Chondrocyte (in vitro differentiated cells): ENCODE measurements around the gene OSBPL5. TPM values are rescaled to one million over a fixed set of nuclear protein-coding genes. Genes with fewer than 3 reads are reported as not detected.

Experiments used
- DNase-seq: peaks from one replicate; pipeline ENCODE4 v3.0.0; 2021; ENCODE audit warnings: mixed read lengths, low spot score
- H3K27ac Mint-ChIP-seq: one replicate; pipeline ENCODE4 v1.8.0; 2021; ENCODE audit warnings: mild to moderate bottlenecking, moderate library complexity, mixed read lengths; ENCODE audit not compliant: unreplicated experiment
- H3K27me3 Mint-ChIP-seq: 2 replicates; pipeline ENCODE4 v1.8.0; 2021; ENCODE audit warnings: low read depth, mixed read lengths
- H3K36me3 Mint-ChIP-seq: 2 replicates; pipeline ENCODE4 v1.8.0; 2021; ENCODE audit warnings: low read depth, mixed read lengths
- H3K4me1 Mint-ChIP-seq: 2 replicates; pipeline ENCODE4 v1.8.0; 2021; ENCODE audit warnings: low read depth, mild to moderate bottlenecking, mixed read lengths
- H3K4me3 Mint-ChIP-seq: one replicate; pipeline ENCODE4 v1.8.0; 2021; ENCODE audit warnings: mild to moderate bottlenecking, moderate library complexity, mixed read lengths; ENCODE audit not compliant: unreplicated experiment
- H3K9me3 Mint-ChIP-seq: 2 replicates; pipeline ENCODE4 v1.8.0; 2021; ENCODE audit warnings: low read depth, mixed read lengths
- total RNA-seq: library from RNA; stranded (reverse); gene quantifications from 3 replicates; pipeline ENCODE4 v1.2.1, GENCODE V29; 2021
- TF ChIP-seq, protein P1 (sequence below): fragments of 200-600 bp; sonication (generic); IDR thresholded peaks from 2 replicates; pipeline ENCODE4 v1.5.0; 2021; ENCODE audit warnings: antibody characterized with exemption, mild to moderate bottlenecking, moderate library complexity

Gene OSBPL5
- total RNA-seq, 1 donor from 2014 or later: 43.9 TPM

GRCh38 chr11:3193373-3194015 lies 28.4 kb upstream of the OSBPL5 start:
- DNase-seq: no peak
- peaks cover 2% of the 10 kb centered on the region for H3K27me3 Mint-ChIP-seq
- H3K27ac Mint-ChIP-seq: no peak overlapping the region
- no peaks in the 10 kb centered on the region for H3K4me1 Mint-ChIP-seq
- no peaks in the 10 kb centered on the region for H3K9me3 Mint-ChIP-seq
- TF ChIP-seq, protein P1, sequence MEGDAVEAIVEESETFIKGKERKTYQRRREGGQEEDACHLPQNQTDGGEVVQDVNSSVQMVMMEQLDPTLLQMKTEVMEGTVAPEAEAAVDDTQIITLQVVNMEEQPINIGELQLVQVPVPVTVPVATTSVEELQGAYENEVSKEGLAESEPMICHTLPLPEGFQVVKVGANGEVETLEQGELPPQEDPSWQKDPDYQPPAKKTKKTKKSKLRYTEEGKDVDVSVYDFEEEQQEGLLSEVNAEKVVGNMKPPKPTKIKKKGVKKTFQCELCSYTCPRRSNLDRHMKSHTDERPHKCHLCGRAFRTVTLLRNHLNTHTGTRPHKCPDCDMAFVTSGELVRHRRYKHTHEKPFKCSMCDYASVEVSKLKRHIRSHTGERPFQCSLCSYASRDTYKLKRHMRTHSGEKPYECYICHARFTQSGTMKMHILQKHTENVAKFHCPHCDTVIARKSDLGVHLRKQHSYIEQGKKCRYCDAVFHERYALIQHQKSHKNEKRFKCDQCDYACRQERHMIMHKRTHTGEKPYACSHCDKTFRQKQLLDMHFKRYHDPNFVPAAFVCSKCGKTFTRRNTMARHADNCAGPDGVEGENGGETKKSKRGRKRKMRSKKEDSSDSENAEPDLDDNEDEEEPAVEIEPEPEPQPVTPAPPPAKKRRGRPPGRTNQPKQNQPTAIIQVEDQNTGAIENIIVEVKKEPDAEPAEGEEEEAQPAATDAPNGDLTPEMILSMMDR: no peak
- H3K36me3 Mint-ChIP-seq: no peaks in the 10 kb centered on the region
- H3K4me3 Mint-ChIP-seq: no peak overlapping the region

- no peak for DNase-seq
- H3K4me3 Mint-ChIP-seq: no peak overlapping the region
- H3K36me3 Mint-ChIP-seq: no peaks in the 10 kb centered on the region
- no peaks in the 10 kb centered on the region for H3K4me1 Mint-ChIP-seq
- H3K27ac Mint-ChIP-seq: no peak overlapping the region
- H3K27me3 Mint-ChIP-seq: no peaks in the 10 kb centered on the region
- H3K9me3 Mint-ChIP-seq: no peaks in the 10 kb centered on the region
- TF ChIP-seq, protein P1: no peak
Measured at GRCh38 chr11:3192511-3193372, 27.6 kb upstream of the OSBPL5 start.

- TF ChIP-seq, protein P1: no peak
- Mint-ChIP-seq H3K27me3 (no peaks in the 10 kb centered on the region), H3K36me3 (no peaks in the 10 kb centered on the region), H3K4me3 (no peak overlapping the region), H3K27ac (no peak overlapping the region), H3K4me1 (no peaks in the 10 kb centered on the region), H3K9me3 (no peaks in the 10 kb centered on the region)
- no peak for DNase-seq
Measured at GRCh38 chr11:3191586-3192324, 26.6 kb upstream of the OSBPL5 start.

- TF ChIP-seq, protein P1: no peak
- Mint-ChIP-seq H3K27me3 (no peaks in the 10 kb centered on the region), H3K4me1 (no peaks in the 10 kb centered on the region), H3K9me3 (no peaks in the 10 kb centered on the region), H3K4me3 (no peak overlapping the region), H3K27ac (no peak overlapping the region), H3K36me3 (no peaks in the 10 kb centered on the region)
- DNase-seq: no peak
Measured at GRCh38 chr11:3190600-3190999, 25.5 kb upstream of the OSBPL5 start.
